Trophoblast cell (in vitro differentiated cells and primary cell): Measurements from ENCODE around the gene SRCAP.

ENCODE experiments used
- DNase-seq, 2 donors: peaks; one replicate each; pipeline ENCODE4 v3.0.0-alpha.2; 2016
- H2AFZ ChIP-seq: 2 replicates; pipeline ENCODE4 v1.6.1; 2013; ENCODE audit warnings: low read length, moderate library complexity, mild to moderate bottlenecking; ENCODE audit not compliant: insufficient read depth, poor library complexity
- H2AK5ac ChIP-seq: 2 replicates; pipeline ENCODE4 v1.6.1; 2013; ENCODE audit warnings: mild to moderate bottlenecking, low read length
- H2BK120ac ChIP-seq: 2 replicates; pipeline ENCODE4 v1.6.1; 2013; ENCODE audit warnings: low read length, mild to moderate bottlenecking, moderate library complexity; ENCODE audit not compliant: insufficient read depth, poor library complexity
- H2BK12ac ChIP-seq: 2 replicates; pipeline ENCODE4 v1.6.1; 2013; ENCODE audit warnings: mild to moderate bottlenecking, low read length, moderate library complexity
- H2BK5ac ChIP-seq: 2 replicates; pipeline ENCODE4 v1.6.1; 2013; ENCODE audit warnings: low read length, low read depth, moderate library complexity, mild to moderate bottlenecking; ENCODE audit not compliant: poor library complexity
- H3K14ac ChIP-seq: 2 replicates; pipeline ENCODE4 v1.6.1; 2013; ENCODE audit warnings: mild to moderate bottlenecking, low read length
- H3K18ac ChIP-seq: 2 replicates; pipeline ENCODE4 v1.6.1; 2013; ENCODE audit warnings: mild to moderate bottlenecking, low read length
- H3K23ac ChIP-seq: 2 replicates; pipeline ENCODE4 v1.6.1; 2013; ENCODE audit warnings: low read length
- H3K27ac ChIP-seq: 2 replicates; pipeline ENCODE4 v1.5.1; 2013; ENCODE audit warnings: low read depth, mild to moderate bottlenecking, inconsistent platforms, low read length, moderate library complexity
- H3K27me3 ChIP-seq: 2 replicates; pipeline ENCODE4 v1.6.1; 2013; ENCODE audit warnings: inconsistent platforms, mild to moderate bottlenecking, low read length, moderate library complexity; ENCODE audit not compliant: insufficient read depth
- H3K36me3 ChIP-seq, 2 experiments: 1 replicate in 1 of 2; 2 replicates in 1 of 2; pipeline ENCODE4 v1.6.1; 2013; ENCODE audit warnings: low read length in 2 of 2, mild to moderate bottlenecking in 2 of 2, moderate library complexity in 1 of 2; ENCODE audit not compliant: insufficient read depth in 2 of 2, control insufficient read depth in 1 of 2
- H3K4ac ChIP-seq: 2 replicates; pipeline ENCODE4 v1.6.1; 2013; ENCODE audit warnings: low read depth, mild to moderate bottlenecking, low read length, moderate library complexity
- H3K4me1 ChIP-seq, 2 experiments: 1 replicate in 1 of 2; 2 replicates in 1 of 2; pipeline ENCODE4 v1.6.1; 2013; ENCODE audit warnings: low read length in 2 of 2, mild to moderate bottlenecking in 2 of 2, moderate library complexity in 1 of 2; ENCODE audit not compliant: insufficient read depth in 2 of 2, control insufficient read depth in 1 of 2
- H3K4me2 ChIP-seq: 2 replicates; pipeline ENCODE4 v1.6.1; 2013; ENCODE audit warnings: inconsistent platforms, mild to moderate bottlenecking, low read length, moderate library complexity
- H3K4me3 ChIP-seq: 2 replicates; pipeline ENCODE4 v1.5.1; 2013; ENCODE audit warnings: mild to moderate bottlenecking, low read depth, low read length, inconsistent platforms
- H3K79me1 ChIP-seq: one replicate; pipeline ENCODE4 v1.6.1; 2013; ENCODE audit warnings: low read length
- H3K79me2 ChIP-seq: 2 replicates; pipeline ENCODE4 v1.6.1; 2013; ENCODE audit warnings: low read length, mild to moderate bottlenecking; ENCODE audit not compliant: control insufficient read depth, insufficient read depth, poor library complexity
- H3K9ac ChIP-seq: 2 replicates; pipeline ENCODE4 v1.6.1; 2013; ENCODE audit warnings: mild to moderate bottlenecking, low read length
- H3K9me3 ChIP-seq: 2 replicates; pipeline ENCODE4 v1.6.1; 2013; ENCODE audit warnings: low read depth, mild to moderate bottlenecking, control low read depth, inconsistent platforms, low read length; ENCODE audit not compliant: insufficient read depth
- H4K12ac ChIP-seq: 2 replicates; pipeline ENCODE4 v1.6.1; 2013; ENCODE audit warnings: low read depth, mild to moderate bottlenecking, low read length, moderate library complexity
- H4K8ac ChIP-seq: 2 replicates; pipeline ENCODE4 v1.6.1; 2013; ENCODE audit warnings: low read depth, mild to moderate bottlenecking, low read length, moderate library complexity
- H4K91ac ChIP-seq: one replicate; pipeline ENCODE4 v1.6.1; 2013; ENCODE audit warnings: low read depth, mild to moderate bottlenecking, low read length, moderate library complexity
- WGBS: extraction: QIAGEN DNeasy Blood & Tissue Kit; methylation state at CpG from one replicate; pipeline ENCODE4 v1.1.7; 2013; ENCODE audit warnings: missing lambda C conversion rate; ENCODE audit not compliant: insufficient read length, insufficient coverage; ENCODE audit errors: extremely low coverage; 5-methylcytosine and 5-hydroxymethylcytosine counted together

The SRCAP gene

DNA sequence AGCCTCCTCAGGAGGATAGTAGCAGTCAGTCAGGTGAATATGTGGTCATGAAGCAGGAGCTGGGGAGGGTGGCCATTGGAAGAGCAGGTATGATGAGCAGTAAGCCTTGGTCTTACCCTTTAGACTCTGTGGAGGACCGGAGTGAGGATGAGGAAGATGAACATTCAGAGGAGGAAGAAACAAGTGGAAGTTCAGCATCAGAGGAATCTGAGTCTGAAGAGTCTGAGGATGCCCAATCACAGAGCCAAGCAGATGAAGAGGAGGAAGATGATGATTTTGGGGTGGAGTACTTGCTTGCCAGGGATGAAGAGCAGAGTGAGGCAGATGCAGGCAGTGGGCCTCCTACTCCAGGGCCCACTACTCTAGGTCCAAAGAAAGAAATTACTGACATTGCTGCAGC is 12.7 kb downstream of the SRCAP start:
- no peak overlapping the region for H2AFZ ChIP-seq
- no peak overlapping the region for H2BK5ac ChIP-seq
- H3K23ac ChIP-seq: no peak overlapping the region
- WGBS: no CpG with 5 or more reads among the region's 1 CpG
- no peak overlapping the region for H3K4me3 ChIP-seq
- peaks cover 66 to 85% of the 10 kb centered on the region in 2 experiments for H3K36me3 ChIP-seq
- H3K4me2 ChIP-seq: no peak overlapping the region
- no peak overlapping the region for H2AK5ac ChIP-seq
- H3K18ac ChIP-seq: no peak overlapping the region
- no peak overlapping the region for H3K27ac ChIP-seq
- H4K91ac ChIP-seq: no peak overlapping the region
- no peaks in the 10 kb centered on the region for H3K79me1 ChIP-seq
- no peak overlapping the region for H2BK120ac ChIP-seq
- H3K9ac ChIP-seq: no peak overlapping the region
- H3K4me1 ChIP-seq: peaks cover 0 to 4% of the 10 kb centered on the region in 2 experiments
- no peak overlapping the region for H2BK12ac ChIP-seq
- H3K9me3 ChIP-seq: no peaks in the 10 kb centered on the region
- H3K4ac ChIP-seq: no peak overlapping the region
- DNase-seq: no peak
- H3K27me3 ChIP-seq: no peaks in the 10 kb centered on the region
- H4K8ac ChIP-seq: no peak overlapping the region
- H4K12ac ChIP-seq: no peak overlapping the region
- H3K14ac ChIP-seq: no peak overlapping the region
- no peaks in the 10 kb centered on the region for H3K79me2 ChIP-seq

DNA sequence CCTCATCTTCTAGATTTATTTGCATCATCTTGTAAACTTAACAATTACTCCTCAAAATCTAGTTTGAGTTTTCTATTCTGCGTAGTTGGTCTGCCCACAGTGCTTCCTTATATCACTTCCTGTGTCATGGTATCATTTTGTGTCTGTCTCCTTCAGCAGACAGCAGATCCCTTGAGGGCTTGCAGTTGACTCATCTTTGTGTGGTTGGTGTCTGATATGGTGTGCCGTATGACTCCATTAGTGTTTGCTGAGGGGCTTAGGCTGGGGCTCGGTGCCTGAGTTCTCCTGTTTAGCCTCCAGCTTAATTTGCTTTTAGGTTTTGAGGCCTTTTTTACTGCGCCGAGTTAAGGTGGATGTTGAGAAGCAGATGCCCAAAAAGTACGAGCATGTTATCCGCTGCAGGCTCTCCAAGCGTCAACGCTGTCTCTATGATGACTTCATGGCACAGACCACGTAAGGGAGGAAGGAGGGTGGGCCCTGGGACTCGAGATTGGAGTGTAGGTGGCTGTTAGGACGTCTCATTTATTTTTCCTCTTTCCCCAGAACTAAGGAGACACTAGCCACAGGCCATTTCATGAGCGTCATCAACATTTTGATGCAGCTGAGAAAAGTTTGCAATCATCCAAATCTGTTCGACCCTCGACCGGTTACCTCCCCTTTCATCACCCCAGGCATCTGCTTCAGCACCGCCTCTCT is 16.9 kb downstream of the SRCAP start:
- Histone ChIP-seq H3K14ac (no peak overlapping the region), H2BK120ac (no peak overlapping the region), H3K27me3 (no peaks in the 10 kb centered on the region), H3K27ac (peak overlapping the region; percentile 13), H3K36me3 (peaks cover 66 to 72% of the 10 kb centered on the region in 2 experiments), H2BK5ac (no peak overlapping the region), H3K4ac (no peak overlapping the region), H3K79me1 (no peaks in the 10 kb centered on the region), H4K8ac (no peak overlapping the region), H2BK12ac (no peak overlapping the region), H3K4me1 (peaks cover 0 to 4% of the 10 kb centered on the region in 2 experiments), H4K91ac (no peak overlapping the region), H3K9ac (no peak overlapping the region), H3K23ac (no peak overlapping the region), H2AFZ (no peak overlapping the region), H4K12ac (no peak overlapping the region), H3K18ac (no peak overlapping the region), H3K9me3 (no peaks in the 10 kb centered on the region), H2AK5ac (no peak overlapping the region), H3K79me2 (no peaks in the 10 kb centered on the region), H3K4me2 (no peak overlapping the region), H3K4me3 (no peak overlapping the region)
- DNase-seq: peak; percentile 55 to 60
- no CpG with 5 or more reads among the region's 17 CpGs for WGBS

- no peak overlapping the region for H3K27ac ChIP-seq
- no peak overlapping the region for H3K4me3 ChIP-seq
- H2BK12ac ChIP-seq: no peak overlapping the region
- no peak overlapping the region for H3K4ac ChIP-seq
- H3K18ac ChIP-seq: no peak overlapping the region
- no peak overlapping the region for H4K91ac ChIP-seq
- no peak overlapping the region for H3K4me2 ChIP-seq
- H2BK5ac ChIP-seq: no peak overlapping the region
- H3K14ac ChIP-seq: no peak overlapping the region
- WGBS: no CpG with 5 or more reads among the region's 11 CpGs
- H3K27me3 ChIP-seq: no peaks in the 10 kb centered on the region
- H3K36me3 ChIP-seq: peaks cover 75 to 78% of the 10 kb centered on the region in 2 experiments
- H3K23ac ChIP-seq: no peak overlapping the region
- no peak for DNase-seq
- H3K79me2 ChIP-seq: no peaks in the 10 kb centered on the region
- no peak overlapping the region for H2BK120ac ChIP-seq
- no peaks in the 10 kb centered on the region for H3K9me3 ChIP-seq
- H3K4me1 ChIP-seq: peaks cover 0 to 4% of the 10 kb centered on the region in 2 experiments
- H2AFZ ChIP-seq: no peak overlapping the region
- no peak overlapping the region for H4K8ac ChIP-seq
- no peak overlapping the region for H2AK5ac ChIP-seq
- no peak overlapping the region for H3K9ac ChIP-seq
- no peak overlapping the region for H4K12ac ChIP-seq
- no peaks in the 10 kb centered on the region for H3K79me1 ChIP-seq
Measured at GRCh38 chr16:30720086-30720485, 21.1 kb downstream of the SRCAP start.

DNA sequence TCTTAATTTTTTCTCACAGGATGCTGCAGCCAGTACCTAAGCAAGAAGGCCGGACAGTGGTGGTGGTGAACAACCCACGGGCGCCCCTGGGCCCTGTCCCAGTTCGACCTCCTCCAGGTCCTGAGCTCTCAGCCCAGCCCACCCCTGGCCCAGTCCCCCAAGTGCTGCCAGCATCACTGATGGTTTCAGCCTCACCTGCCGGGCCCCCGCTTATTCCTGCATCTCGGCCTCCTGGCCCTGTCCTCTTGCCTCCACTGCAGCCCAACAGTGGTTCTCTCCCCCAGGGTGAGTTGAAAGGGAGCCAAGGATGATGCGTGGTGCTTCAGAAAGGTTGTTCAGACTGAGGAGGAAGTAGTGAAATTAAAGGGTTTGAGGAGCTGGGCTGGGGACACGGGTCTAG is 21.7 kb downstream of the SRCAP start:
- H3K79me2 ChIP-seq: no peaks in the 10 kb centered on the region
- no peak overlapping the region for H2AK5ac ChIP-seq
- no peak overlapping the region for H3K4me3 ChIP-seq
- H2BK120ac ChIP-seq: no peak overlapping the region
- H3K18ac ChIP-seq: no peak overlapping the region
- no peak overlapping the region for H3K27ac ChIP-seq
- H3K36me3 ChIP-seq: peaks cover 78 to 81% of the 10 kb centered on the region in 2 experiments
- peaks cover 0 to 4% of the 10 kb centered on the region in 2 experiments for H3K4me1 ChIP-seq
- DNase-seq: no peak
- no peak overlapping the region for H3K9ac ChIP-seq
- H2AFZ ChIP-seq: no peak overlapping the region
- no peak overlapping the region for H4K12ac ChIP-seq
- no peak overlapping the region for H4K91ac ChIP-seq
- H2BK12ac ChIP-seq: no peak overlapping the region
- no peak overlapping the region for H2BK5ac ChIP-seq
- H3K4me2 ChIP-seq: no peak overlapping the region
- H3K23ac ChIP-seq: no peak overlapping the region
- WGBS: no CpG with 5 or more reads among the region's 9 CpGs
- H4K8ac ChIP-seq: no peak overlapping the region
- H3K14ac ChIP-seq: no peak overlapping the region
- H3K4ac ChIP-seq: no peak overlapping the region
- H3K79me1 ChIP-seq: no peaks in the 10 kb centered on the region
- H3K9me3 ChIP-seq: no peaks in the 10 kb centered on the region
- no peaks in the 10 kb centered on the region for H3K27me3 ChIP-seq
